Erythroblast (primary cell): ENCODE measurements around the gene TMEM233.

Source experiments
- GATA1 ChIP-seq: IDR thresholded peaks from 2 replicates; pipeline ENCODE4 v1.6.1; 2011; ENCODE audit warnings: low read depth, mild to moderate bottlenecking, control low read depth, low read length, moderate library complexity
- POLR2A ChIP-seq: IDR thresholded peaks from 2 replicates; pipeline ENCODE4 v1.6.1; 2011; ENCODE audit warnings: mild to moderate bottlenecking, low read length

- TF ChIP-seq POLR2A: no peak
- TF ChIP-seq GATA1: no peak
These were observed 9.1 kb downstream of the TMEM233 start for GRCh38 chr12:119602734-119603094.
